ENCODE measurements around the gene SFT2D2. TPM values are rescaled to one million over a fixed set of nuclear protein-coding genes. Genes with fewer than 3 reads are reported as not detected.

SFT2D2 gene
- total and polyA plus RNA-seq, 12 donors: 3.5 to 69.9 (median 34.9) TPM

GRCh38 chr1:168271636-168272035 lies 45.8 kb downstream of the SFT2D2 start:
- no peaks in the 10 kb centered on the region for H3K4me1 ChIP-seq (replicated peaks in 1 of 2)
- H3K9me3 ChIP-seq (replicated peaks in 1 of 3): no peaks in the 10 kb centered on the region
- 77 to 85% (median 77%) methylated on average over 1 of the region's 1 CpG for whole genome bisulfite sequencing, 4 donors
- no peak overlapping the region for H3K27ac ChIP-seq
- no peak for DNase-seq
- TF ChIP-seq, protein P1, sequence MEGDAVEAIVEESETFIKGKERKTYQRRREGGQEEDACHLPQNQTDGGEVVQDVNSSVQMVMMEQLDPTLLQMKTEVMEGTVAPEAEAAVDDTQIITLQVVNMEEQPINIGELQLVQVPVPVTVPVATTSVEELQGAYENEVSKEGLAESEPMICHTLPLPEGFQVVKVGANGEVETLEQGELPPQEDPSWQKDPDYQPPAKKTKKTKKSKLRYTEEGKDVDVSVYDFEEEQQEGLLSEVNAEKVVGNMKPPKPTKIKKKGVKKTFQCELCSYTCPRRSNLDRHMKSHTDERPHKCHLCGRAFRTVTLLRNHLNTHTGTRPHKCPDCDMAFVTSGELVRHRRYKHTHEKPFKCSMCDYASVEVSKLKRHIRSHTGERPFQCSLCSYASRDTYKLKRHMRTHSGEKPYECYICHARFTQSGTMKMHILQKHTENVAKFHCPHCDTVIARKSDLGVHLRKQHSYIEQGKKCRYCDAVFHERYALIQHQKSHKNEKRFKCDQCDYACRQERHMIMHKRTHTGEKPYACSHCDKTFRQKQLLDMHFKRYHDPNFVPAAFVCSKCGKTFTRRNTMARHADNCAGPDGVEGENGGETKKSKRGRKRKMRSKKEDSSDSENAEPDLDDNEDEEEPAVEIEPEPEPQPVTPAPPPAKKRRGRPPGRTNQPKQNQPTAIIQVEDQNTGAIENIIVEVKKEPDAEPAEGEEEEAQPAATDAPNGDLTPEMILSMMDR (IDR thresholded peaks at IDR 0.05): no peak
- TF ChIP-seq POLR2A (IDR thresholded peaks at IDR 0.05): no peak
- no peak overlapping the region for H3K4me3 ChIP-seq
- H3K27me3 ChIP-seq: no peaks in the 10 kb centered on the region
- intact Hi-C loops (cut with DNase I): no loop called here
- H3K36me3 ChIP-seq (replicated peaks in 1 of 2): no peaks in the 10 kb centered on the region

DNA sequence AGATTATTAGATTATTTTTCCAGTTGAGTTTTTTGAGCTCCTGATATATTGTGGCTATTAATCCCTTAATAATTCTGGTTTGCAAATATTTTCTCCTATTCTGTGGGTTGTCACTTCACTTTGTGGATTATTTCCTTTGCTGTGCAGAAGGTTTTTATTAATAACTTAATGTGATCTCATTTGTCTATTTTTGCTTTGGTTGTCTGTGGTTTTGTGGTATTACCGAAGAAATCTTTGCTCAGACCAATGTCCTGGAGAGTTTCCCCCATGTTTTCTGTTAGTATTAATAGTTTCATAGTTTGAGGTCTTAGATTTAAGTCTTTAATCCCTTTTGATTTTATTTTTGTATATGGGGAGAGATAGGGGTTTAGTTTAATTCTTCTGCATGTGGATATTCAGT lies 47.8 kb downstream of the SFT2D2 start:
- no peak for DNase-seq
- Histone ChIP-seq H3K9me3 (replicated peaks in 1 of 3) (no peaks in the 10 kb centered on the region), H3K27me3 (no peaks in the 10 kb centered on the region), H3K4me3 (no peak overlapping the region), H3K4me1 (replicated peaks in 1 of 2) (no peaks in the 10 kb centered on the region), H3K27ac (no peak overlapping the region), H3K36me3 (replicated peaks in 1 of 2) (no peaks in the 10 kb centered on the region)
- intact Hi-C loops (cut with DNase I): no loop called here
- TF ChIP-seq POLR2A (IDR thresholded peaks at IDR 0.05): no peak
- TF ChIP-seq, protein P1 (IDR thresholded peaks at IDR 0.05): no peak
- 64 to 82% (median 72%) methylated on average over 1 of the region's 1 CpG for WGBS, 4 donors

DNA sequence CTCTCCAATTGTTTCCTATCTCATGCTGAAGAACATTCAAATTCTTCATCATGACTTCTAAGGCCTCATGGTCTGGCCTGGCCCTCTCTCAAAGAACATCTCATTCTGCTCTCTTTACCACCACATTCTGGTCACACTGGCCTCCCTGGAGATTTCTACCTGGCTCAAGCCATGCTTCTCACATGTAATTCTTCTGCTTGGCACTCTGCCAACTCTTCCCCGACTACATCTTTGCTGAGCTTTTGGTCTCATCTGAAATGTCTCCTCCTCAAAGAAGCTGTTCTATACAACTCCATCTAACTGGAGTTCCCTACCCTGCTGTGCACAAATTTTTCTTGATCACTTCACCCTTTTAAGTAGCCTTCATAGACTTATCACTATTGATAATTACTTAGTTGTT lies 53.4 kb downstream of the SFT2D2 start:
- no peak overlapping the region for H3K27ac ChIP-seq
- WGBS, 4 donors: 90 to 96% (median 90%) methylated on average over 1 of the region's 1 CpG
- H3K9me3 ChIP-seq (replicated peaks in 1 of 3): no peaks in the 10 kb centered on the region
- DNase-seq: no peak
- no peaks in the 10 kb centered on the region for H3K4me1 ChIP-seq (replicated peaks in 1 of 2)
- no peak overlapping the region for H3K4me3 ChIP-seq
- intact Hi-C loops (cut with DNase I): no loop called here
- no peaks in the 10 kb centered on the region for H3K27me3 ChIP-seq
- H3K36me3 ChIP-seq (replicated peaks in 1 of 2): no peaks in the 10 kb centered on the region
- TF ChIP-seq POLR2A (IDR thresholded peaks at IDR 0.05): no peak
- TF ChIP-seq, protein P1 (IDR thresholded peaks at IDR 0.05): no peak

GRCh38 chr1:168280296-168280927 lies 54.6 kb downstream of the SFT2D2 start, which contains the start of gene TBX19:
Gene TBX19 (plus strand): TSS chr1:168280877. CDS start chr1:168281091, 214 bp downstream.
- 83 to 95% (median 92%) methylated on average over 7 of the region's 7 CpGs for WGBS, 4 donors
- no peak within 1 kb of the TSS for H3K4me3 ChIP-seq
- H3K9me3 ChIP-seq (replicated peaks in 1 of 3): no peaks in the 10 kb centered on the region
- intact Hi-C loops (cut with DNase I): no loop called here
- no peak for DNase-seq
- TF ChIP-seq POLR2A (IDR thresholded peaks at IDR 0.05): no peak
- TF ChIP-seq, protein P1 (IDR thresholded peaks at IDR 0.05): no peak
- no peaks in the 10 kb centered on the region for H3K27me3 ChIP-seq
- H3K27ac ChIP-seq: no peak within 1 kb of the TSS
- no peaks in the 10 kb centered on the region for H3K36me3 ChIP-seq (replicated peaks in 1 of 2)
- no peaks in the 10 kb centered on the region for H3K4me1 ChIP-seq (replicated peaks in 1 of 2)
